BE2C (cell line): Measurements from ENCODE around the gene MTHFD1.

Experiments used
- DNase-seq: peaks from one replicate; pipeline ENCODE4 v3.0.0-alpha.2; 2020
- H3K27me3 ChIP-seq: fragments of 250-450 bp; sonication (Bioruptor Pico); 2 replicates; pipeline ENCODE4 v1.5.1; 2020; ENCODE audit warnings: mild to moderate bottlenecking
- H3K36me3 ChIP-seq: fragments of 250-450 bp; sonication (Bioruptor Pico); 2 replicates; pipeline ENCODE4 v1.5.1; 2020; ENCODE audit warnings: mild to moderate bottlenecking
- H3K4me1 ChIP-seq: fragments of 250-450 bp; sonication (Bioruptor Pico); 2 replicates; pipeline ENCODE4 v1.5.1; 2020
- H3K4me3 ChIP-seq: 2 replicates; pipeline ENCODE4 v1.5.1; 2011; ENCODE audit warnings: low read depth, low read length
- H3K9me3 ChIP-seq: fragments of 250-450 bp; sonication (Bioruptor Pico); 2 replicates; pipeline ENCODE4 v1.5.1; 2020
- CTCF ChIP-seq: IDR thresholded peaks from 2 replicates; pipeline ENCODE4 v1.5.1; 2012; ENCODE audit warnings: mild to moderate bottlenecking, low read depth, low read length

MTHFD1 gene

GRCh38 chr14:64502456-64502855, 114.3 kb downstream of the MTHFD1 start:
- Histone ChIP-seq H3K4me1 (peaks cover 7% of the 10 kb centered on the region; the same call in 1 of the 2 replicates), H3K4me3 (peak overlapping the region; percentile 90), H3K9me3 (no peaks in the 10 kb centered on the region), H3K27me3 (no peaks in the 10 kb centered on the region), H3K36me3 (peaks cover 6% of the 10 kb centered on the region)
- no peak for DNase-seq
- TF ChIP-seq CTCF, result no peak

GRCh38 chr14:64502887-64503433, 114.8 kb downstream of the MTHFD1 start:
- Histone ChIP-seq H3K36me3 (peaks cover 6% of the 10 kb centered on the region), H3K9me3 (no peaks in the 10 kb centered on the region), H3K4me1 (peaks cover 9% of the 10 kb centered on the region; the same call in 1 of the 2 replicates), H3K4me3 (peak overlapping the region; percentile 90), H3K27me3 (no peaks in the 10 kb centered on the region)
- no peak for DNase-seq
- TF ChIP-seq CTCF, result no peak

GRCh38 chr14:64503434-64504309, 115.5 kb downstream of the MTHFD1 start, which contains the start of gene ZBTB25:
Gene ZBTB25, minus strand, starts transcription at chr14:64503838. Its CDS starts 13,305 bp downstream, at chr14:64490533.
- no peaks in the 10 kb centered on the region for H3K9me3 ChIP-seq
- no peaks in the 10 kb centered on the region for H3K27me3 ChIP-seq
- TF ChIP-seq CTCF, result no peak
- peaks cover 5% of the 10 kb centered on the region for H3K36me3 ChIP-seq
- H3K4me1 ChIP-seq, result peaks cover 11% of the 10 kb centered on the region; the same call in 1 of the 2 replicates
- peak within 1 kb of the TSS; percentile 90 for H3K4me3 ChIP-seq
- peak; percentile 97 for DNase-seq

- peak; percentile 93 for DNase-seq
- Histone ChIP-seq H3K4me3 (peak within 1 kb of the TSS; percentile 90), H3K4me1 (peaks cover 11% of the 10 kb centered on the region; the same call in 1 of the 2 replicates)
These were observed 116.2 kb downstream of the MTHFD1 start, which contains the start of gene ZBTB1 for GRCh38 chr14:64504310-64504896. Gene ZBTB1, plus strand, starts transcription at chr14:64504770. Its CDS starts 16,735 bp downstream, at chr14:64521505.

More at GRCh38 chr14:64504310-64504896, 116.2 kb downstream of the MTHFD1 start, which contains the start of gene ZBTB1:
- Histone ChIP-seq H3K27me3 (no peaks in the 10 kb centered on the region), H3K9me3 (no peaks in the 10 kb centered on the region), H3K36me3 (no peaks in the 10 kb centered on the region)
- TF ChIP-seq CTCF, result no peak
